Measurements from ENCODE around the gene B3GALT5. TPM values are rescaled to one million over a fixed set of nuclear protein-coding genes. Genes with fewer than 3 reads are reported as not detected.

The B3GALT5 gene
- polyA plus RNA-seq, 2 of the 4 experiments (the other 2 are of a cell fraction) = 0.39 to 0.52 TPM

DNA sequence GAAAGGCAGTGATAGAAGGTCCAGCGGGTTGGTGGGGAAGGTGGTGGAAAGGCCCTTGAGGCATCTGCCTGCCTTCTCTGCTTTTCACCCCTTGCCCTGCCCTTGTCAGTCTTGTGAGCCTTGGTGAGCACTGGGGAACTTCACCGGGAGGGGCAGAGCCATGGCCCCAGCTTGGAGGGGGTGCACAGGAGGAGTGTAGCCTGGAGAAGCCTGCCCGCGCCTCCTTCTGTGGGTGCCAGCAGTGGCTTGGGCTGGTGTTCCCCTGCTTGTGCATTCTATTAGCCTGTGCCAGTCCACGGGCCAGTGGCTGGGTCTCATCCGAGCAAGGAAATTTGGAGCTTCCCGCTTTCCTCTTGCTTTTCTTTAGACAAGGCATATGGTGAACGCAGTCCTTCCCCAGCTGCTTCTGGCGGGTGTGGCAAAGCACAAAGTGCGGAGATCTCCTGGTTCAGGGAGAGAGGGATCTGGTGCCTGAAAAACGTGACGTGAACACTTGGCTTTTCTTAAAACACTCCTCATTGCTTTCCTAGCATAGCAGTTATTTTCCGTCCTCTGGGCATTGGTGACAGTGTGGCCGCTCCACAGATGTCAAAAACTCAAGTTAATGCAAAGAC, 10.6 kb upstream of the B3GALT5 start:
- no peaks in the 10 kb centered on the region for H3K4me1 ChIP-seq
- no peaks in the 10 kb centered on the region for H3K9me3 ChIP-seq
- WGBS (ENCODE audit: missing lambda C conversion rate) = 81% methylated on average over 13 of the region's 14 CpGs
- H3K4me2 ChIP-seq = no peak overlapping the region
- DNase-seq (ENCODE audit: low read depth in 1 of 2, low spot score in 1 of 2) = no peak
- FAIRE-seq = no peak
- ChIA-PET POLR2A (no interaction called here), CTCF (interaction anchor here (1.4 kb wide), 1 partner anchor 108 kb away, joined by 5 read pairs; no protein-coding TSS in a partner anchor)
- no peak for ATAC-seq
- H3K4me3 ChIP-seq = no peak overlapping the region
- no peak for TF ChIP-seq RNF2 (IDR thresholded peaks at IDR 0.05; ENCODE audit: borderline replicate concordance, low read depth)
- no peak for TF ChIP-seq RFX5 (IDR thresholded peaks at IDR 0.05)
- no peak for TF ChIP-seq ESRRA (IDR thresholded peaks at IDR 0.05; ENCODE audit: borderline replicate concordance, low read length)
- TF ChIP-seq, protein P1, sequence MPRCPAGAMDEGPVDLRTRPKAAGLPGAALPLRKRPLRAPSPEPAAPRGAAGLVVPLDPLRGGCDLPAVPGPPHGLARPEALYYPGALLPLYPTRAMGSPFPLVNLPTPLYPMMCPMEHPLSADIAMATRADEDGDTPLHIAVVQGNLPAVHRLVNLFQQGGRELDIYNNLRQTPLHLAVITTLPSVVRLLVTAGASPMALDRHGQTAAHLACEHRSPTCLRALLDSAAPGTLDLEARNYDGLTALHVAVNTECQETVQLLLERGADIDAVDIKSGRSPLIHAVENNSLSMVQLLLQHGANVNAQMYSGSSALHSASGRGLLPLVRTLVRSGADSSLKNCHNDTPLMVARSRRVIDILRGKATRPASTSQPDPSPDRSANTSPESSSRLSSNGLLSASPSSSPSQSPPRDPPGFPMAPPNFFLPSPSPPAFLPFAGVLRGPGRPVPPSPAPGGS (IDR thresholded peaks at IDR 0.05) = no peak
- no peak for TF ChIP-seq ATOH8 (CRISPR knock-in tag; IDR thresholded peaks at IDR 0.05; ENCODE audit: low read depth)
- TF ChIP-seq RCOR1 (IDR thresholded peaks at IDR 0.05; ENCODE audit: low read depth, low read length) = no peak
- no peak for TF ChIP-seq POLR2AphosphoS2 (conservative IDR thresholded peaks at IDR 0.05; ENCODE audit: low read length)
- H3K27ac ChIP-seq = no peak overlapping the region

DNA sequence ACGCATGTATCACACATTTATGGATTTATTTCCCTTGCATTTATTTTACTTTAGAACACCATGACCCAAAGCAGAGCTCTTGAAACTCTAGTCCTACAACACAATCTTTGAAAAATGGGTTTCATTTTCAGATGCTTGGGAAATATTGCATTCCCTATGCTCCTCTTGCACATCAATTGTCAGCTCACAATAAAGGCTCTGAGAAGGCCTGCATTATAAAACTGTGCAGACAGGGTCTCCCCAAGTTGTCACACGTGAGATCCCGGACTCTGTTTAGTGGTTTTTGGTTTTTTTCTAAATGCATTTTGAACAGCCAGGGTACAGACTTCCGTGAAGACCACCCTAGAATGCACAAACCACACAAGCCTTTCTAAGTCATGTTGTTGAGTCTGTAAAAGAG, 9.9 kb upstream of the B3GALT5 start:
- WGBS (ENCODE audit: missing lambda C conversion rate) = 76% methylated on average over 4 of the region's 4 CpGs
- ATAC-seq = no peak

More for the DNA sequence above, 9.9 kb upstream of the B3GALT5 start:
- ChIA-PET POLR2A (no interaction called here), CTCF (interaction anchor here (1.4 kb wide), 1 partner anchor 107 kb away, joined by 5 read pairs; no protein-coding TSS in a partner anchor)
- H3K9me3 ChIP-seq = no peaks in the 10 kb centered on the region
- no peaks in the 10 kb centered on the region for H3K4me1 ChIP-seq
- TF ChIP-seq BHLHE40 (IDR thresholded peaks at IDR 0.05; ENCODE audit: low read depth, low read length) (no peak), CHD2 (IDR thresholded peaks at IDR 0.05; ENCODE audit: low read length, partially characterized antibody) (no peak), HOXB5 (CRISPR knock-in tag; IDR thresholded peaks at IDR 0.05) (no peak), JUN (IDR thresholded peaks at IDR 0.05) (no peak), E2F6 (IDR thresholded peaks at IDR 0.05; ENCODE audit: borderline replicate concordance, low read depth) (no peak), CHD4 (IDR thresholded peaks at IDR 0.05; ENCODE audit: borderline replicate concordance) (no peak), HOXA7 (CRISPR knock-in tag; IDR thresholded peaks at IDR 0.05) (no peak), ZSCAN20 (CRISPR knock-in tag; IDR thresholded peaks at IDR 0.05) (no peak), RNF2 (IDR thresholded peaks at IDR 0.05; ENCODE audit: borderline replicate concordance, low read depth) (no peak), TP53 (CRISPR knock-in tag; IDR thresholded peaks at IDR 0.05) (no peak), PBX3 (IDR thresholded peaks at IDR 0.05) (no peak), MYC (IDR thresholded peaks at IDR 0.05; ENCODE audit: borderline replicate concordance, low read length) (no peak), RCOR1 (IDR thresholded peaks at IDR 0.05; ENCODE audit: low read depth, low read length) (no peak), ZNF302 (CRISPR knock-in tag; IDR thresholded peaks at IDR 0.05) (no peak), NR3C1 (IDR thresholded peaks at IDR 0.05) (no peak), RFX5 (IDR thresholded peaks at IDR 0.05) (no peak), POLR2A (IDR thresholded peaks at IDR 0.05; ENCODE audit: low read length) (no peak), EHF (CRISPR knock-in tag; IDR thresholded peaks at IDR 0.05) (no peak)
- TF ChIP-seq, protein P2, sequence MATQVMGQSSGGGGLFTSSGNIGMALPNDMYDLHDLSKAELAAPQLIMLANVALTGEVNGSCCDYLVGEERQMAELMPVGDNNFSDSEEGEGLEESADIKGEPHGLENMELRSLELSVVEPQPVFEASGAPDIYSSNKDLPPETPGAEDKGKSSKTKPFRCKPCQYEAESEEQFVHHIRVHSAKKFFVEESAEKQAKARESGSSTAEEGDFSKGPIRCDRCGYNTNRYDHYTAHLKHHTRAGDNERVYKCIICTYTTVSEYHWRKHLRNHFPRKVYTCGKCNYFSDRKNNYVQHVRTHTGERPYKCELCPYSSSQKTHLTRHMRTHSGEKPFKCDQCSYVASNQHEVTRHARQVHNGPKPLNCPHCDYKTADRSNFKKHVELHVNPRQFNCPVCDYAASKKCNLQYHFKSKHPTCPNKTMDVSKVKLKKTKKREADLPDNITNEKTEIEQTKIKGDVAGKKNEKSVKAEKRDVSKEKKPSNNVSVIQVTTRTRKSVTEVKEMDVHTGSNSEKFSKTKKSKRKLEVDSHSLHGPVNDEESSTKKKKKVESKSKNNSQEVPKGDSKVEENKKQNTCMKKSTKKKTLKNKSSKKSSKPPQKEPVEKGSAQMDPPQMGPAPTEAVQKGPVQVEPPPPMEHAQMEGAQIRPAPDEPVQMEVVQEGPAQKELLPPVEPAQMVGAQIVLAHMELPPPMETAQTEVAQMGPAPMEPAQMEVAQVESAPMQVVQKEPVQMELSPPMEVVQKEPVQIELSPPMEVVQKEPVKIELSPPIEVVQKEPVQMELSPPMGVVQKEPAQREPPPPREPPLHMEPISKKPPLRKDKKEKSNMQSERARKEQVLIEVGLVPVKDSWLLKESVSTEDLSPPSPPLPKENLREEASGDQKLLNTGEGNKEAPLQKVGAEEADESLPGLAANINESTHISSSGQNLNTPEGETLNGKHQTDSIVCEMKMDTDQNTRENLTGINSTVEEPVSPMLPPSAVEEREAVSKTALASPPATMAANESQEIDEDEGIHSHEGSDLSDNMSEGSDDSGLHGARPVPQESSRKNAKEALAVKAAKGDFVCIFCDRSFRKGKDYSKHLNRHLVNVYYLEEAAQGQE (IDR thresholded peaks at IDR 0.05) = no peak
- TF ChIP-seq, protein P3, sequence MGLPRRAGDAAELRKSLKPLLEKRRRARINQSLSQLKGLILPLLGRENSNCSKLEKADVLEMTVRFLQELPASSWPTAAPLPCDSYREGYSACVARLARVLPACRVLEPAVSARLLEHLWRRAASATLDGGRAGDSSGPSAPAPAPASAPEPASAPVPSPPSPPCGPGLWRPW (IDR thresholded peaks at IDR 0.05) = no peak
- FAIRE-seq = no peak
- H3K27ac ChIP-seq = no peak overlapping the region
- DNase-seq (ENCODE audit: low read depth in 1 of 2, low spot score in 1 of 2) = no peak
- H3K4me3 ChIP-seq = no peak overlapping the region
- no peak overlapping the region for H3K4me2 ChIP-seq
